Measurements from ENCODE around the gene DENND1C. TPM values are rescaled to one million over a fixed set of nuclear protein-coding genes. Genes with fewer than 3 reads are reported as not detected.

Gene DENND1C
- total and polyA plus RNA-seq, 9 of the 15 experiments (the other 6 are each of a cell fraction or from before 2014, with no cell fraction given) = 0.03 to 1.2 (median 0.32) TPM; not detected in 1

- POLR2A ChIA-PET = interaction anchor here (0.5 to 3.1 kb wide), 42 partner anchors 8 to 1822 kb away, joined by 3 to 30 read pairs (median 3); partner anchors contain the start of genes ALKBH7, CATSPERD, GPR108 and KHSRP
- Histone ChIP-seq H3K9me1 (ENCODE audit: control insufficient read depth, insufficient read depth, low read length) (peaks cover 7% of the 10 kb centered on the region), H3K9ac (ENCODE audit: insufficient read depth in 1 of 2, low read depth in 2 of 2, low read length in 2 of 2) (peak within 1 kb of the TSS; percentile 94 to 95), H3K4me1 (replicated peaks in 1 of 2; ENCODE audit: control insufficient read depth in 2 of 2, insufficient read depth in 2 of 2, low read length in 2 of 2) (peaks cover 33 to 59% of the 10 kb centered on the region in 2 experiments), H3K4me2 (ENCODE audit: insufficient read depth, low read length) (peak within 1 kb of the TSS; percentile 97), H3K27me3 (ENCODE audit: control insufficient read depth in 2 of 2, insufficient read depth in 2 of 2, low read length in 2 of 2) (no peaks in the 10 kb centered on the region), H3K4me3 (peak within 1 kb of the TSS; percentile 83), H3K9me3 (replicated peaks; ENCODE audit: control insufficient read depth, insufficient read depth, low read depth, low read length) (no peaks in the 10 kb centered on the region), H3K79me2 (ENCODE audit: control insufficient read depth, insufficient read depth, low read length) (peaks cover 25% of the 10 kb centered on the region), H3K27ac (ENCODE audit: extremely low read depth, low read depth, low read length) (peak within 1 kb of the TSS; percentile 99), H4K20me1 (replicated peaks; ENCODE audit: control insufficient read depth, insufficient read depth, low read length) (no peaks in the 10 kb centered on the region; the same call in 1 of the 2 replicates), H3K36me3 (ENCODE audit: control insufficient read depth, insufficient read depth, low read length) (peaks cover 15% of the 10 kb centered on the region), H2AFZ (ENCODE audit: low read depth, low read length) (peak within 1 kb of the TSS; percentile 96)
- WGBS (ENCODE audit: insufficient coverage, low coverage, missing lambda C conversion rate) = under 1% methylated on average over 28 of the region's 44 CpGs
- no TSS peak for BruUV-seq (replicated peaks)
- FAIRE-seq = peak; percentile 90
- peak; percentile 84 for ATAC-seq
- intact Hi-C loops (cut with micrococcal nuclease) = no loop called here
- in situ Hi-C loops (cut with MboI) = no loop called here
- peak; percentile 87 to 95 (median 92) for DNase-seq (ENCODE audit: extremely low read depth in 1 of 4, low spot score in 3 of 4)
- CTCF ChIA-PET (ENCODE audit: low intra/inter-chr PET ratio) = interaction anchor here (0.7 kb wide), 1 partner anchor 103 kb away, joined by 3 read pairs; no protein-coding TSS in a partner anchor
- TF ChIP-seq POLR3A (IDR thresholded peaks at IDR 0.05; ENCODE audit: borderline replicate concordance, extremely low read depth, insufficient read depth, insufficient read length) (no peak), USF1 (CRISPR knock-in tag; IDR thresholded peaks at IDR 0.05) (peak; percentile 45; the same call in 1 of the 2 replicates), LARP7 (IDR thresholded peaks at IDR 0.05) (peak; percentile 97), PHB (CRISPR knock-in tag; IDR thresholded peaks at IDR 0.05) (no peak; the same call in 1 of the 2 replicates), E2F3 (CRISPR knock-in tag; IDR thresholded peaks at IDR 0.05) (no peak), ZNF766 (CRISPR knock-in tag; conservative IDR thresholded peaks at IDR 0.05) (peak; percentile 17; the same call in 1 of the 2 replicates), ZNF431 (CRISPR knock-in tag; IDR thresholded peaks at IDR 0.05) (0 out of 2 replicates have a peak, but pooled peaks have one; percentile 37), GTF2E2 (tag; IDR thresholded peaks at IDR 0.05) (peak; percentile 95), RERE (CRISPR knock-in tag; IDR thresholded peaks at IDR 0.05; ENCODE audit: borderline replicate concordance) (no peak), HNRNPLL (IDR thresholded peaks at IDR 0.05; ENCODE audit: low read depth, low read length, poor library complexity, severe bottlenecking) (peak; percentile 63), ZBED1 (IDR thresholded peaks at IDR 0.05) (0 out of 2 replicates have a peak, but pooled peaks have one; percentile 26), MEIS2 (IDR thresholded peaks at IDR 0.05; ENCODE audit: partially characterized antibody) (no peak), THRB (CRISPR knock-in tag; conservative IDR thresholded peaks at IDR 0.05) (0 out of 2 replicates have a peak, but pooled peaks have one; percentile 71)
These were observed 49.0 kb upstream of the DENND1C start, which contains the start of gene TNFSF9 for GRCh38 chr19:6530386-6531162. Gene TNFSF9, plus strand, starts transcription at chr19:6531026. Its CDS starts 11 bp downstream, at chr19:6531037.

All from K562 (cell line).